Neural progenitor cell (in vitro differentiated cells): ENCODE results near the gene AGBL2.

Source experiments
- EZH2 ChIP-seq: fragments of 200-600 bp; sonication (generic); IDR thresholded peaks from 2 replicates; pipeline ENCODE4 v1.6.1; 2017; ENCODE audit warnings: antibody characterized with exemption, mild to moderate bottlenecking, moderate library complexity
- TF ChIP-seq, protein P1 (sequence below): fragments of 200-600 bp; sonication (generic); IDR thresholded peaks from 2 replicates; pipeline ENCODE4 v1.5.1; 2017; ENCODE audit warnings: antibody characterized with exemption, mild to moderate bottlenecking

DNA sequence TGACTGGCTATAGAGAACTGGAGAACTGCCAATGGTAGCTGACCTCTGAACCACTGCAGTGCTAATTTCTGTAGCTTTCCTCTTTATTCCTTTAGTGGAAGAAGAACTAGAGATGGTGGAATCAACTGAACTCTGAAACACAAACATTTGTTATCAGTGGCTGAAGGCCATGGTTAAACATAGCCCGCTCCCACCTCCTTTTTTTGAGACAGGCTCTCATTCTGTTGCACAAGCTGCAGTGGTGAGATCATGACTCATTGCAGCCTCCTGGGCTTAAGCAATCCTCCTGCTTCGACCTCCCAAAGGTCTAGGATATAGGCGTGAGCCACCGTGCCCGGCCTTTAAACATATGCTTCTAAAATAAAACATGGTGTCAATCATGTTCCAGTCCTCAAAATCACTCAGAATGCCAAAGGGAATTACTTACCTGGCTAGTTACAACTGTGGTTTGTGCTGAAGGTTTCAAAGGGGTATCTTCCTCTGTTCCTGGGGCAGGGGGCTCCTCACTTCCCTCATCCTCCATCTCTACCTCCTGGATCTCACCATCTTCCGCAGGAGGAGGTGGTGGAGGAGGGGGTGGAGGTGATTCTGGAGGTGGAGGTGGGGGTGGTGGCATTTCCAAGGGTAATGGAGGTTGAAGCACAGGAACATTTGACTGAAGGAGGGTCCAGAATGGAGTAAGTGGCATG, 9.0 kb upstream of the AGBL2 start:
- no peak for TF ChIP-seq EZH2
- TF ChIP-seq, protein P1, sequence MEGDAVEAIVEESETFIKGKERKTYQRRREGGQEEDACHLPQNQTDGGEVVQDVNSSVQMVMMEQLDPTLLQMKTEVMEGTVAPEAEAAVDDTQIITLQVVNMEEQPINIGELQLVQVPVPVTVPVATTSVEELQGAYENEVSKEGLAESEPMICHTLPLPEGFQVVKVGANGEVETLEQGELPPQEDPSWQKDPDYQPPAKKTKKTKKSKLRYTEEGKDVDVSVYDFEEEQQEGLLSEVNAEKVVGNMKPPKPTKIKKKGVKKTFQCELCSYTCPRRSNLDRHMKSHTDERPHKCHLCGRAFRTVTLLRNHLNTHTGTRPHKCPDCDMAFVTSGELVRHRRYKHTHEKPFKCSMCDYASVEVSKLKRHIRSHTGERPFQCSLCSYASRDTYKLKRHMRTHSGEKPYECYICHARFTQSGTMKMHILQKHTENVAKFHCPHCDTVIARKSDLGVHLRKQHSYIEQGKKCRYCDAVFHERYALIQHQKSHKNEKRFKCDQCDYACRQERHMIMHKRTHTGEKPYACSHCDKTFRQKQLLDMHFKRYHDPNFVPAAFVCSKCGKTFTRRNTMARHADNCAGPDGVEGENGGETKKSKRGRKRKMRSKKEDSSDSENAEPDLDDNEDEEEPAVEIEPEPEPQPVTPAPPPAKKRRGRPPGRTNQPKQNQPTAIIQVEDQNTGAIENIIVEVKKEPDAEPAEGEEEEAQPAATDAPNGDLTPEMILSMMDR: no peak
